HEK293 (cell line): Measurements from ENCODE around the gene RPL9.

Experiments
- CTCF ChIA-PET: fragments of 350-600 bp; formaldehyde crosslinking; extraction: SDS; loops from one replicate; lab custom pipeline; 2021; ENCODE audit warnings: antibody characterized with exemption; lab: Yijun Ruan, JAX
- POLR2A ChIA-PET: fragments of 300-600 bp; formaldehyde crosslinking; extraction: SDS; loops from one replicate; lab custom pipeline; 2020; ENCODE audit warnings: antibody characterized with exemption, inconsistent platforms; lab: Yijun Ruan, JAX
- H3K27ac ChIP-seq: fragments of 200-500 bp; sonication (Bioruptor generic); 2 replicates; pipeline ENCODE4 v1.5.1; 2014; ENCODE audit warnings: low read depth, low read length, control low read depth, inconsistent platforms; ENCODE audit errors: extremely low read depth
- H3K36me3 ChIP-seq, 2 experiments: fragments of 200-500 bp in 1 of 2; sonication (Bioruptor generic) in 1 of 2; 1 replicate in 1 of 2; 2 replicates in 1 of 2; pipeline ENCODE4 v1.5.1; 2014 to 2017; ENCODE audit warnings: inconsistent platforms in 2 of 2, low read length in 2 of 2; ENCODE audit not compliant: control insufficient read depth in 2 of 2, insufficient read depth in 1 of 2
- H3K4me1 ChIP-seq: fragments of 200-500 bp; sonication (Bioruptor generic); 2 replicates; pipeline ENCODE4 v1.5.1; 2014; ENCODE audit warnings: mild to moderate bottlenecking, low read length, inconsistent platforms; ENCODE audit not compliant: control insufficient read depth, insufficient read depth
- H3K4me3 ChIP-seq: 2 replicates; pipeline ENCODE4 v1.5.1; 2011; ENCODE audit warnings: low read depth, mild to moderate bottlenecking, control low read depth, low read length, moderate library complexity
- H3K9me3 ChIP-seq: fragments of 200-500 bp; sonication (Bioruptor generic); 2 replicates; pipeline ENCODE4 v1.5.1; 2014; ENCODE audit warnings: low read depth, low read length, inconsistent platforms; ENCODE audit not compliant: control insufficient read depth, insufficient read depth
- GLIS1 ChIP-seq: fragments of 450-650 bp; formaldehyde crosslinking; IDR thresholded peaks from 2 replicates; pipeline ENCODE4 v1.5.1; 2016; ENCODE audit warnings: missing biosample characterization, missing genetic modification characterization
- OSR2 ChIP-seq: fragments of 450-650 bp; formaldehyde crosslinking; IDR thresholded peaks from 2 replicates; pipeline ENCODE4 v1.5.1; 2016; ENCODE audit warnings: missing biosample characterization, missing genetic modification characterization
- SCRT2 ChIP-seq: fragments of 450-650 bp; formaldehyde crosslinking; IDR thresholded peaks from 2 replicates; pipeline ENCODE4 v1.5.1; 2016; ENCODE audit warnings: missing biosample characterization, missing genetic modification characterization
- ZBTB21 ChIP-seq: fragments of 450-650 bp; formaldehyde crosslinking; IDR thresholded peaks from 2 replicates; pipeline ENCODE4 v1.5.1; 2017; ENCODE audit warnings: missing biosample characterization, missing genetic modification characterization
- ZBTB7A ChIP-seq: fragments of 450-650 bp; formaldehyde crosslinking; IDR thresholded peaks from 2 replicates; pipeline ENCODE4 v1.5.1; 2016; ENCODE audit warnings: low read depth, missing biosample characterization, missing genetic modification characterization
- ZBTB8A ChIP-seq: fragments of 450-650 bp; formaldehyde crosslinking; IDR thresholded peaks from 2 replicates; pipeline ENCODE4 v1.5.1; 2016; ENCODE audit warnings: missing biosample characterization, missing genetic modification characterization
- ZNF155 ChIP-seq: fragments of 450-650 bp; formaldehyde crosslinking; IDR thresholded peaks from 2 replicates; pipeline ENCODE4 v1.5.1; 2016; ENCODE audit warnings: missing biosample characterization, missing genetic modification characterization
- ZNF214 ChIP-seq: fragments of 450-650 bp; formaldehyde crosslinking; IDR thresholded peaks from 2 replicates; pipeline ENCODE4 v1.5.1; 2017; ENCODE audit warnings: missing biosample characterization, mild to moderate bottlenecking, missing genetic modification characterization, borderline replicate concordance
- ZNF266 ChIP-seq: fragments of 450-650 bp; formaldehyde crosslinking; IDR thresholded peaks from 2 replicates; pipeline ENCODE4 v1.5.1; 2016; ENCODE audit warnings: missing biosample characterization, missing genetic modification characterization, low read depth
- ZNF394 ChIP-seq: fragments of 450-650 bp; formaldehyde crosslinking; IDR thresholded peaks from 2 replicates; pipeline ENCODE4 v1.5.1; 2016; ENCODE audit warnings: missing biosample characterization, missing genetic modification characterization, mild to moderate bottlenecking, moderate library complexity, borderline replicate concordance
- ZNF529 ChIP-seq: fragments of 450-650 bp; formaldehyde crosslinking; IDR thresholded peaks from 2 replicates; pipeline ENCODE4 v1.5.1; 2017; ENCODE audit warnings: missing genetic modification characterization, missing biosample characterization; ENCODE audit not compliant: insufficient replicate concordance
- ZNF558 ChIP-seq: fragments of 450-650 bp; formaldehyde crosslinking; IDR thresholded peaks from 2 replicates; pipeline ENCODE4 v1.5.1; 2016; ENCODE audit warnings: missing biosample characterization, missing genetic modification characterization
- ZNF596 ChIP-seq: fragments of 450-650 bp; IDR thresholded peaks from 2 replicates; pipeline ENCODE4 v1.5.0; 2018; ENCODE audit warnings: missing biosample characterization, mild to moderate bottlenecking, missing genetic modification characterization, moderate library complexity
- ZNF843 ChIP-seq: fragments of 450-650 bp; formaldehyde crosslinking; IDR thresholded peaks from 2 replicates; pipeline ENCODE4 v1.5.1; 2016; ENCODE audit warnings: missing biosample characterization, missing genetic modification characterization
- ZSCAN23 ChIP-seq: fragments of 450-650 bp; formaldehyde crosslinking; IDR thresholded peaks from 2 replicates; pipeline ENCODE4 v1.5.1; 2016; ENCODE audit warnings: missing biosample characterization, missing genetic modification characterization
- ZXDB ChIP-seq: fragments of 450-650 bp; formaldehyde crosslinking; IDR thresholded peaks from 2 replicates; pipeline ENCODE4 v1.5.1; 2016; ENCODE audit warnings: missing biosample characterization, missing genetic modification characterization
- TF ChIP-seq, protein P1 (sequence below): fragments of 450-650 bp; formaldehyde crosslinking; conservative IDR thresholded peaks from 2 replicates; pipeline ENCODE4 v1.5.1; 2016; ENCODE audit warnings: low read depth, missing biosample characterization, missing genetic modification characterization
- TF ChIP-seq, protein P2 (sequence below): fragments of 450-650 bp; formaldehyde crosslinking; IDR thresholded peaks from 2 replicates; pipeline ENCODE4 v1.5.1; 2016; ENCODE audit warnings: missing biosample characterization, missing genetic modification characterization

RPL9 gene

DNA sequence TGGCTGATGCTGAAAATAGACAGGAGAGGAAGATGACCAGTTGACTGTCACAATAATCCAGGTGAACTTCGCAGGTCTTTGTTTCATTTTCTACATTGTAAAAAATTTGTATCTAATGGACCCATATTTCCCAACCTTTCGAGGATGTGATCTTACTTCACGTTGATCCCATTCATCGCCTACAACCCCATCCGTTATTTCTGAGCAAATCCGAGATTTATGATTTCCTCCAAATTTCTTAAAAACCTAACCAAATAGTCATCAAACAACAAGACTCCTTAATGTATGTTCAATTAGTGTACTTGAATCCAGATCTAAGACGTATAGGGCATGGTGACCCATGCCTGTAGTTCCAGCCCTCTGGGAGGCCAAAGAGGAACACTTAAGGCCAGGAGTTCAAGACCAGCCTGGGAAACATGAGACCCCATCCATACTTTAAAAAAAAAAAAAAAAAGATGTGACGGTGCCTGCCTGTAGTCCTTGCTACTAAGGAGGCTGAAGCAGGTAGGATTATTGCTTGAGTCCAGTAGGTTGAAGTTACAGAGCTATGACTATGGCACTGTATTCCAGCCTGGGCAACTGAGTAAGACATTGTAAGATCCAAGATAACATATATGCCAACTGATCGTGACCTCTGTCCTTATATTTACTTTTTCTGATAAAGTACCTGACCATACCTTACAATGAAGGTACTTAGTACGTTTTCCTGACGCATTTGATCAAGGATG, 5.7 kb downstream of the RPL9 start:
- Histone ChIP-seq H3K4me1 (no peaks in the 10 kb centered on the region), H3K9me3 (no peaks in the 10 kb centered on the region), H3K36me3 (peaks cover 23 to 96% of the 10 kb centered on the region in 2 experiments; a peak in 2 of 3 replicates), H3K4me3 (no peak overlapping the region)
- POLR2A ChIA-PET: no interaction called here
- CTCF ChIA-PET: interaction anchor here (0.5 kb wide), 1 partner anchor 518 kb away, joined by 3 read pairs; no protein-coding TSS in a partner anchor
- TF ChIP-seq OSR2 (tag by site-specific recombination) (no peak), ZNF596 (tag by site-specific recombination) (no peak), ZNF558 (tag by site-specific recombination) (no peak), ZBTB21 (tag by site-specific recombination) (no peak), ZBTB8A (tag by site-specific recombination) (no peak), ZSCAN23 (no peak), ZNF529 (tag by site-specific recombination) (no peak), ZBTB7A (tag by site-specific recombination) (no peak)
- TF ChIP-seq, protein P1, sequence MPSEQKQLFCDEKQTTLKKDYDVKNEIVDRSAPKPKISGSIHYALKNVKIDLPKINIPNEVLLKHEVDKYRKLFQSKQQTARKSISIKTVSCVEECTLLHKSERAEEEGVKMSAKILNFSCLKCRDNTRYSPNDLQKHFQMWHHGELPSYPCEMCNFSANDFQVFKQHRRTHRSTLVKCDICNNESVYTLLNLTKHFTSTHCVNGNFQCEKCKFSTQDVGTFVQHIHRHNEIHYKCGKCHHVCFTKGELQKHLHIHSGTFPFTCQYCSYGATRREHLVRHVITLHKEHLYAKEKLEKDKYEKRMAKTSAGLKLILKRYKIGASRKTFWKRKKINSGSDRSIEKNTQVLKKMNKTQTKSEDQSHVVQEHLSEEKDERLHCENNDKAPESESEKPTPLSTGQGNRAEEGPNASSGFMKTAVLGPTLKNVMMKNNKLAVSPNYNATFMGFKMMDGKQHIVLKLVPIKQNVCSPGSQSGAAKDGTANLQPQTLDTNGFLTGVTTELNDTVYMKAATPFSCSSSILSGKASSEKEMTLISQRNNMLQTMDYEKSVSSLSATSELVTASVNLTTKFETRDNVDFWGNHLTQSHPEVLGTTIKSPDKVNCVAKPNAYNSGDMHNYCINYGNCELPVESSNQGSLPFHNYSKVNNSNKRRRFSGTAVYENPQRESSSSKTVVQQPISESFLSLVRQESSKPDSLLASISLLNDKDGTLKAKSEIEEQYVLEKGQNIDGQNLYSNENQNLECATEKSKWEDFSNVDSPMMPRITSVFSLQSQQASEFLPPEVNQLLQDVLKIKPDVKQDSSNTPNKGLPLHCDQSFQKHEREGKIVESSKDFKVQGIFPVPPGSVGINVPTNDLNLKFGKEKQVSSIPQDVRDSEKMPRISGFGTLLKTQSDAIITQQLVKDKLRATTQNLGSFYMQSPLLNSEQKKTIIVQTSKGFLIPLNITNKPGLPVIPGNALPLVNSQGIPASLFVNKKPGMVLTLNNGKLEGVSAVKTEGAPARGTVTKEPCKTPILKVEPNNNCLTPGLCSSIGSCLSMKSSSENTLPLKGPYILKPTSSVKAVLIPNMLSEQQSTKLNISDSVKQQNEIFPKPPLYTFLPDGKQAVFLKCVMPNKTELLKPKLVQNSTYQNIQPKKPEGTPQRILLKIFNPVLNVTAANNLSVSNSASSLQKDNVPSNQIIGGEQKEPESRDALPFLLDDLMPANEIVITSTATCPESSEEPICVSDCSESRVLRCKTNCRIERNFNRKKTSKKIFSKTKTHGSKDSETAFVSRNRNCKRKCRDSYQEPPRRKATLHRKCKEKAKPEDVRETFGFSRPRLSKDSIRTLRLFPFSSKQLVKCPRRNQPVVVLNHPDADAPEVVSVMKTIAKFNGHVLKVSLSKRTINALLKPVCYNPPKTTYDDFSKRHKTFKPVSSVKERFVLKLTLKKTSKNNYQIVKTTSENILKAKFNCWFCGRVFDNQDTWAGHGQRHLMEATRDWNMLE (tag by site-specific recombination): no peak
- TF ChIP-seq, all 188 proteins: peak for 0
- no peak overlapping the region for H3K27ac ChIP-seq

DNA sequence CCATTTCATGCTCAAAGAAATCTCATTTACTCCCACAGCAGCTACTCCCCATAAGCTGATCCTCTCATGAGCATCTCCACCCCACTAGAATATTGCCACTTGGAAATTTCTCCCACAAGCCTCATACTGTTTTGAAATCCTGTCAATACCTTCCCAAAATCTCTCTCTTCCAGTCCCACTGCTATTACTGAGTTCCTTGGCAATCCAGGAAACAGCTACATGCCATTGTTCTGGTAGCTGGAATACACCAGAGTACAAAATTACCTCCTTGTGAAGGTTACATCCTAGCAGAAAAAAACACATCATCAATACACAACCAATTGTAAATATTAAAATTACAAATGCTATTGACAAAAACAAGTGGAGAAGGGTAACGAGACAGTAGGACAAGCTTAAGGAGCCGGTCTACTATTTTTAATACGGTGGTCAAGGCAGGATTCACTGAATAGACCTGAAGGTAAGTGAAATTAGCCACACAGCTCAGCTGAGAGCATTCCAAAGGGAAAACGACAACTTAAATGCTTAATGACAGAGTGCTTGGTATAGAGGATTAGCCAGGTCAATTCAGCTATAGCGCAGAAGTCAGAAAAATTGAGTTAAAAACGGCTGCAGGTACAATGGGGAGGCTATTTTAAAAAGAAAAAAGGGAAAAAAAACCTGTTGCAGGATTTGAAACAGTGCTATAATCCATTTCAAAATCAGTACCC, 6.4 kb downstream of the RPL9 start:
- CTCF ChIA-PET: no interaction called here

More for the DNA sequence above, 6.4 kb downstream of the RPL9 start:
- no peaks in the 10 kb centered on the region for H3K4me1 ChIP-seq
- peaks cover 23 to 94% of the 10 kb centered on the region in 2 experiments; a peak in 2 of 3 replicates for H3K36me3 ChIP-seq
- H3K27ac ChIP-seq: no peak overlapping the region
- POLR2A ChIA-PET: no interaction called here
- TF ChIP-seq ZNF843 (tag by site-specific recombination) (no peak), ZXDB (no peak), ZNF214 (tag by site-specific recombination) (no peak), ZNF394 (tag by site-specific recombination) (peak; percentile 73; the same call in 1 of the 2 replicates), SCRT2 (tag by site-specific recombination) (peak; percentile 32; the same call in 1 of the 2 replicates), ZNF266 (tag by site-specific recombination) (no peak), ZNF155 (tag by site-specific recombination) (no peak), GLIS1 (tag by site-specific recombination) (no peak), OSR2 (tag by site-specific recombination) (no peak)
- TF ChIP-seq, protein P2, sequence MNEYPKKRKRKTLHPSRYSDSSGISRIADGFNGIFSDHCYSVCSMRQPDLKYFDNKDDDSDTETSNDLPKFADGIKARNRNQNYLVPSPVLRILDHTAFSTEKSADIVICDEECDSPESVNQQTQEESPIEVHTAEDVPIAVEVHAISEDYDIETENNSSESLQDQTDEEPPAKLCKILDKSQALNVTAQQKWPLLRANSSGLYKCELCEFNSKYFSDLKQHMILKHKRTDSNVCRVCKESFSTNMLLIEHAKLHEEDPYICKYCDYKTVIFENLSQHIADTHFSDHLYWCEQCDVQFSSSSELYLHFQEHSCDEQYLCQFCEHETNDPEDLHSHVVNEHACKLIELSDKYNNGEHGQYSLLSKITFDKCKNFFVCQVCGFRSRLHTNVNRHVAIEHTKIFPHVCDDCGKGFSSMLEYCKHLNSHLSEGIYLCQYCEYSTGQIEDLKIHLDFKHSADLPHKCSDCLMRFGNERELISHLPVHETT: no peak
- no peaks in the 10 kb centered on the region for H3K9me3 ChIP-seq
- no peak overlapping the region for H3K4me3 ChIP-seq
